SK-N-SH treated with all-trans-retinoic acid at 6 μM for 48 hours (cell line): ENCODE data around the gene FAM50B.

ENCODE experiments used
- ATAC-seq: fragments of 200-7000 bp; cut with Tn5 transposase; 3 replicates; pipeline ENCODE4 v1.9.1; 2020; ENCODE audit warnings: mild to moderate bottlenecking, moderate library complexity
- ARNTL ChIP-seq: fragments of 450-650 bp; formaldehyde crosslinking; IDR thresholded peaks from 2 replicates; pipeline ENCODE4 v1.5.0; 2020; ENCODE audit warnings: low read depth, mild to moderate bottlenecking, moderate library complexity, borderline replicate concordance
- ESRRG ChIP-seq: fragments of 250-450 bp; sonication (Bioruptor Pico); IDR thresholded peaks from 2 replicates; pipeline ENCODE4 v1.6.1; 2021; ENCODE audit warnings: mild to moderate bottlenecking
- OSR1 ChIP-seq: fragments of 250-450 bp; sonication (Bioruptor Pico); IDR thresholded peaks from 2 replicates; pipeline ENCODE4 v1.8.0; 2022; ENCODE audit warnings: moderate library complexity, mild to moderate bottlenecking, inconsistent platforms
- PATZ1 ChIP-seq: fragments of 250-450 bp; sonication (Bioruptor Pico); IDR thresholded peaks from 2 replicates; pipeline ENCODE4 v1.8.0; 2020; ENCODE audit warnings: mild to moderate bottlenecking, moderate library complexity, borderline replicate concordance
- POU6F1 ChIP-seq: fragments of 250-450 bp; sonication (Bioruptor Pico); IDR thresholded peaks from 2 replicates; pipeline ENCODE4 v1.8.0; 2021; ENCODE audit warnings: low read depth, mild to moderate bottlenecking, moderate library complexity, borderline replicate concordance
- RARB ChIP-seq: fragments of 250-450 bp; sonication (Bioruptor Pico); IDR thresholded peaks from 2 replicates; pipeline ENCODE4 v1.8.0; 2021; ENCODE audit warnings: mild to moderate bottlenecking, moderate library complexity
- SNAI2 ChIP-seq: fragments of 250-450 bp; sonication (Bioruptor Pico); IDR thresholded peaks from 2 replicates; pipeline ENCODE4 v1.5.0; 2020; ENCODE audit warnings: mild to moderate bottlenecking, moderate library complexity
- TCF4 ChIP-seq: fragments of 250-450 bp; sonication (Bioruptor Pico); IDR thresholded peaks from 2 replicates; pipeline ENCODE4 v1.8.0; 2021; ENCODE audit warnings: mild to moderate bottlenecking, moderate library complexity, borderline replicate concordance
- TSHZ2 ChIP-seq: fragments of 250-450 bp; sonication (Bioruptor Pico); IDR thresholded peaks from 2 replicates; pipeline ENCODE4 v1.5.0; 2020; ENCODE audit warnings: mild to moderate bottlenecking, moderate library complexity
- ZC3H10 ChIP-seq: fragments of 250-450 bp; sonication (Bioruptor Pico); IDR thresholded peaks from 2 replicates; pipeline ENCODE4 v1.5.1; 2021; ENCODE audit warnings: mild to moderate bottlenecking, moderate library complexity
- ZFP3 ChIP-seq: fragments of 250-450 bp; sonication (Bioruptor Pico); IDR thresholded peaks from 2 replicates; pipeline ENCODE4 v1.5.0; 2020; ENCODE audit warnings: mild to moderate bottlenecking, moderate library complexity
- ZFP30 ChIP-seq: fragments of 450-650 bp; formaldehyde crosslinking; IDR thresholded peaks from 2 replicates; pipeline ENCODE4 v1.5.0; 2022; ENCODE audit warnings: mild to moderate bottlenecking, moderate library complexity
- ZNF565 ChIP-seq: fragments of 450-650 bp; formaldehyde crosslinking; conservative IDR thresholded peaks from 2 replicates; pipeline ENCODE4 v1.5.0; 2020; ENCODE audit warnings: low read depth, mild to moderate bottlenecking, moderate library complexity
- ZNF70 ChIP-seq: fragments of 450-650 bp; formaldehyde crosslinking; IDR thresholded peaks from 2 replicates; pipeline ENCODE4 v1.5.0; 2020; ENCODE audit warnings: mild to moderate bottlenecking, moderate library complexity
- TF ChIP-seq, protein P1 (sequence below): fragments of 250-450 bp; sonication (Bioruptor Pico); IDR thresholded peaks from 2 replicates; pipeline ENCODE4 v1.5.1; 2021; ENCODE audit warnings: mild to moderate bottlenecking, moderate library complexity

The FAM50B gene

DNA sequence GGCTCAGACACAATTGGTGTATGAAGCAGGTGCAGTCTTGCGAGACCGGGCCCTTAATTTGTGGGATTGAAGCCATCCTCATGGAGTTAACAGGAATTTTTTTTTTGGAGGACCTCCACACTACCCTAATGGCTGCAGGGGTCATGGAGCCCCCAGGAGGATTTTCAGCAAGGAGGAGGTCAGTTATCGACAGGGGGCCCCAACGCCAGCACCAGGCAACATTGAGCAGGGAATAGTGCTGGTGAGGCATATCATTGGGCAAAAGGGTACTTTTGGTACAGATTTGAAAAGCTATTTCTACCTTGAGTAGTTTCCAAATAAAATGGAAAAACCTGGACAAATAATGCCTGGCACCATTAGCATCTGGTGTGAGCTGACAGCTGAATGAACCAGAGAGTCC, 6.7 kb downstream of the FAM50B start:
- no peak for TF ChIP-seq RARB
- no peak for TF ChIP-seq TSHZ2
- no peak for TF ChIP-seq ARNTL (CRISPR knock-in tag)
- no peak for TF ChIP-seq ZNF70 (CRISPR knock-in tag)
- TF ChIP-seq, protein P1, sequence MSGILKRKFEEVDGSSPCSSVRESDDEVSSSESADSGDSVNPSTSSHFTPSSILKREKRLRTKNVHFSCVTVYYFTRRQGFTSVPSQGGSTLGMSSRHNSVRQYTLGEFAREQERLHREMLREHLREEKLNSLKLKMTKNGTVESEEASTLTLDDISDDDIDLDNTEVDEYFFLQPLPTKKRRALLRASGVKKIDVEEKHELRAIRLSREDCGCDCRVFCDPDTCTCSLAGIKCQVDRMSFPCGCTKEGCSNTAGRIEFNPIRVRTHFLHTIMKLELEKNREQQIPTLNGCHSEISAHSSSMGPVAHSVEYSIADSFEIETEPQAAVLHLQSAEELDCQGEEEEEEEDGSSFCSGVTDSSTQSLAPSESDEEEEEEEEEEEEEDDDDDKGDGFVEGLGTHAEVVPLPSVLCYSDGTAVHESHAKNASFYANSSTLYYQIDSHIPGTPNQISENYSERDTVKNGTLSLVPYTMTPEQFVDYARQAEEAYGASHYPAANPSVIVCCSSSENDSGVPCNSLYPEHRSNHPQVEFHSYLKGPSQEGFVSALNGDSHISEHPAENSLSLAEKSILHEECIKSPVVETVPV (CRISPR knock-in tag) = no peak

DNA sequence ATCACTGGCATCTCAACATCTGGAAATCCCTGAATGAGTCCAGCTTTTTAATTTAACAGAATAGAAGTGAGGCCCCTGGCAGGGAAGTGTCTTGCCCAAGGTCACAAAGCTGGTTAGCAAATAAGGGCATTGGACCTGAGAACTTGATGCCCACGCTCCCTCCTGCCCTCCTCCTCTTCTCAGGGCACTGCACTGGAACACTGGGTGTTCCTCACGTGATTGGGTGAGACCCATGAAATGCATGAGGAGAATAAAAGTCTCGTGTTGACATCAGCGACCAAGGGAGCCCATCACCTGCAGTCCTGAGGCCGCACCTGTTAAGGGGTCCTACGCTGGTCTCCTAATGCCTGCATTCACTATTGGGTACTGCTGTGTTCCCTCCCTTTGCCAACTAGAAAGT, 7.4 kb downstream of the FAM50B start:
- TF ChIP-seq PATZ1 (CRISPR knock-in tag) = no peak
- TF ChIP-seq, all 23 proteins: peak for 0
- ATAC-seq = peak; percentile 23

More for the DNA sequence above, 6.7 kb downstream of the FAM50B start:
- no peak for ATAC-seq

- ATAC-seq = peak; percentile 47
- no peak for TF ChIP-seq ZFP30 (CRISPR knock-in tag)
- no peak for TF ChIP-seq ARNTL (CRISPR knock-in tag)
- no peak for TF ChIP-seq ZNF565 (CRISPR knock-in tag)
- TF ChIP-seq ZC3H10 = no peak
- no peak for TF ChIP-seq TCF4
- no peak for TF ChIP-seq ESRRG
- no peak for TF ChIP-seq PATZ1 (CRISPR knock-in tag)
- no peak for TF ChIP-seq SNAI2 (CRISPR knock-in tag)
- no peak for TF ChIP-seq OSR1 (CRISPR knock-in tag)
- TF ChIP-seq POU6F1 (CRISPR knock-in tag) = no peak
- TF ChIP-seq TSHZ2 = no peak
- no peak for TF ChIP-seq ZFP3 (CRISPR knock-in tag)
- TF ChIP-seq, all 23 proteins: peak for 0
These were observed 8.6 kb downstream of the FAM50B start for GRCh38 chr6:3857468-3858456.
